ENCODE measurements around the gene IER3.

The IER3 gene

GRCh38 chr6:30741789-30742315 lies 2.5 kb downstream of the IER3 start:
- H2BK12ac ChIP-seq (ENCODE audit: low read length in 2 of 2) = peak overlapping the region in 1 of 2 experiments; percentile 92
- peaks cover 14% of the 10 kb centered on the region for H3K79me1 ChIP-seq (replicated peaks; ENCODE audit: low read length, poor library complexity, severe bottlenecking)
- peak overlapping the region; percentile 76 to 88 for H3K4me3 ChIP-seq (ENCODE audit: insufficient read depth in 1 of 2, low read depth in 1 of 2, low read length in 2 of 2)
- peak overlapping the region; percentile 13 to 97 for H3K4ac ChIP-seq (ENCODE audit: low read depth in 1 of 2, low read length in 2 of 2)
- H2BK5ac ChIP-seq (ENCODE audit: low read depth, low read length, poor library complexity, severe bottlenecking) = peak overlapping the region; percentile 45
- peak overlapping the region; percentile 81 for H4K91ac ChIP-seq (ENCODE audit: low read length)
- H4K8ac ChIP-seq (ENCODE audit: low read length) = peak overlapping the region; percentile 69
- no peaks in the 10 kb centered on the region for H3K27me3 ChIP-seq (ENCODE audit: control insufficient read depth in 1 of 2, insufficient read depth in 1 of 2, low read length in 2 of 2)
- H3K4me2 ChIP-seq (ENCODE audit: low read length, poor library complexity, severe bottlenecking) = peak overlapping the region; percentile 30
- H3K4me1 ChIP-seq (ENCODE audit: control insufficient read depth, insufficient read depth, low read depth, low read length) = peaks cover 24% of the 10 kb centered on the region
- peak overlapping the region; percentile 80 for H3K27ac ChIP-seq (ENCODE audit: low read length, poor library complexity, severe bottlenecking)
- H3K9me3 ChIP-seq (ENCODE audit: control insufficient read depth, low read length) = no peaks in the 10 kb centered on the region
- H3K9ac ChIP-seq (ENCODE audit: low read length) = peak overlapping the region; percentile 97
- H3K14ac ChIP-seq (ENCODE audit: low read length in 2 of 2) = peak overlapping the region in 1 of 2 experiments; percentile 84
- no peak overlapping the region for H2AFZ ChIP-seq (ENCODE audit: low read depth, low read length)
- peaks cover 25 to 53% of the 10 kb centered on the region in 2 experiments for H3K36me3 ChIP-seq (ENCODE audit: control insufficient read depth in 1 of 2, insufficient read depth in 2 of 2, low read depth in 1 of 2, low read length in 2 of 2)
- H2BK120ac ChIP-seq (ENCODE audit: low read depth, low read length) = no peak overlapping the region
- peak overlapping the region; percentile 83 to 92 for H3K18ac ChIP-seq (ENCODE audit: low read depth in 1 of 2, low read length in 2 of 2)
- no peak overlapping the region for H2BK15ac ChIP-seq (ENCODE audit: low read depth, poor library complexity, severe bottlenecking)
- WGBS = 18% methylated on average over 13 of the region's 13 CpGs
- peak overlapping the region in 1 of 2 experiments; percentile 16 for H3K23ac ChIP-seq (ENCODE audit: low read length in 2 of 2)
- peak overlapping the region; percentile 47 for H2AK5ac ChIP-seq (ENCODE audit: low read length, severe bottlenecking)
- DNase-seq = no peak

- Histone ChIP-seq H2AFZ (ENCODE audit: low read depth, low read length) (no peak overlapping the region), H3K4me3 (ENCODE audit: insufficient read depth in 1 of 2, low read depth in 1 of 2, low read length in 2 of 2) (peak overlapping the region in 1 of 2 experiments; percentile 88), H2BK120ac (ENCODE audit: low read depth, low read length) (peak overlapping the region; percentile 21), H2AK5ac (ENCODE audit: low read length, severe bottlenecking) (no peak overlapping the region), H4K91ac (ENCODE audit: low read length) (peak overlapping the region; percentile 81), H2BK5ac (ENCODE audit: low read depth, low read length, poor library complexity, severe bottlenecking) (no peak overlapping the region), H3K9ac (ENCODE audit: low read length) (peak overlapping the region; percentile 97), H3K4me1 (ENCODE audit: control insufficient read depth, insufficient read depth, low read depth, low read length) (peaks cover 22% of the 10 kb centered on the region), H4K8ac (ENCODE audit: low read length) (no peak overlapping the region), H3K9me3 (ENCODE audit: control insufficient read depth, low read length) (no peaks in the 10 kb centered on the region), H3K4ac (ENCODE audit: low read depth in 1 of 2, low read length in 2 of 2) (peak overlapping the region; percentile 13 to 97), H2BK15ac (ENCODE audit: low read depth, poor library complexity, severe bottlenecking) (no peak overlapping the region), H3K14ac (ENCODE audit: low read length in 2 of 2) (peak overlapping the region in 1 of 2 experiments; percentile 84), H3K36me3 (ENCODE audit: control insufficient read depth in 1 of 2, insufficient read depth in 2 of 2, low read depth in 1 of 2, low read length in 2 of 2) (peaks cover 28 to 56% of the 10 kb centered on the region in 2 experiments), H3K23ac (ENCODE audit: low read length in 2 of 2) (peak overlapping the region in 1 of 2 experiments; percentile 16), H3K79me1 (replicated peaks; ENCODE audit: low read length, poor library complexity, severe bottlenecking) (peaks cover 15% of the 10 kb centered on the region), H2BK12ac (ENCODE audit: low read length in 2 of 2) (peak overlapping the region in 1 of 2 experiments; percentile 92), H3K18ac (ENCODE audit: low read depth in 1 of 2, low read length in 2 of 2) (peak overlapping the region in 1 of 2 experiments; percentile 92), H3K27ac (ENCODE audit: low read length, poor library complexity, severe bottlenecking) (peak overlapping the region; percentile 80), H3K27me3 (ENCODE audit: control insufficient read depth in 1 of 2, insufficient read depth in 1 of 2, low read length in 2 of 2) (no peaks in the 10 kb centered on the region), H3K4me2 (ENCODE audit: low read length, poor library complexity, severe bottlenecking) (peak overlapping the region; percentile 8)
- DNase-seq = peak; percentile 69
- WGBS = 93% methylated on average over 8 of the region's 8 CpGs
These were observed 3.1 kb downstream of the IER3 start for GRCh38 chr6:30741063-30741779.

GRCh38 chr6:30740540-30740870 lies 3.8 kb downstream of the IER3 start:
- H2BK15ac ChIP-seq (ENCODE audit: low read depth, poor library complexity, severe bottlenecking) = no peak overlapping the region

GRCh38 chr6:30738532-30738931 lies 5.8 kb downstream of the IER3 start:
- Histone ChIP-seq H2AK5ac (ENCODE audit: low read length, severe bottlenecking) (no peak overlapping the region), H2AFZ (ENCODE audit: low read depth, low read length) (no peak overlapping the region), H3K14ac (ENCODE audit: low read length in 2 of 2) (no peak overlapping the region), H2BK120ac (ENCODE audit: low read depth, low read length) (no peak overlapping the region), H3K4me1 (ENCODE audit: control insufficient read depth, insufficient read depth, low read depth, low read length) (peaks cover 19% of the 10 kb centered on the region), H4K91ac (ENCODE audit: low read length) (no peak overlapping the region), H3K27me3 (ENCODE audit: control insufficient read depth in 1 of 2, insufficient read depth in 1 of 2, low read length in 2 of 2) (no peaks in the 10 kb centered on the region), H4K8ac (ENCODE audit: low read length) (no peak overlapping the region), H3K36me3 (ENCODE audit: control insufficient read depth in 1 of 2, insufficient read depth in 2 of 2, low read depth in 1 of 2, low read length in 2 of 2) (peaks cover 42 to 81% of the 10 kb centered on the region in 2 experiments), H3K4me3 (ENCODE audit: insufficient read depth in 1 of 2, low read depth in 1 of 2, low read length in 2 of 2) (no peak overlapping the region), H3K4me2 (ENCODE audit: low read length, poor library complexity, severe bottlenecking) (no peak overlapping the region), H3K9ac (ENCODE audit: low read length) (peak overlapping the region; percentile 29), H2BK15ac (ENCODE audit: low read depth, poor library complexity, severe bottlenecking) (no peak overlapping the region), H2BK5ac (ENCODE audit: low read depth, low read length, poor library complexity, severe bottlenecking) (no peak overlapping the region), H3K18ac (ENCODE audit: low read depth in 1 of 2, low read length in 2 of 2) (no peak overlapping the region), H3K27ac (ENCODE audit: low read length, poor library complexity, severe bottlenecking) (no peak overlapping the region), H3K79me1 (replicated peaks; ENCODE audit: low read length, poor library complexity, severe bottlenecking) (peaks cover 24% of the 10 kb centered on the region), H3K23ac (ENCODE audit: low read length in 2 of 2) (no peak overlapping the region), H3K4ac (ENCODE audit: low read depth in 1 of 2, low read length in 2 of 2) (no peak overlapping the region), H2BK12ac (ENCODE audit: low read length in 2 of 2) (no peak overlapping the region), H3K9me3 (ENCODE audit: control insufficient read depth, low read length) (no peaks in the 10 kb centered on the region)
- WGBS = 97% methylated on average over 5 of the region's 6 CpGs
- no peak for DNase-seq

More at GRCh38 chr6:30740540-30740870, 3.8 kb downstream of the IER3 start:
- peak overlapping the region; percentile 97 for H3K9ac ChIP-seq (ENCODE audit: low read length)
- no peaks in the 10 kb centered on the region for H3K27me3 ChIP-seq (ENCODE audit: control insufficient read depth in 1 of 2, insufficient read depth in 1 of 2, low read length in 2 of 2)
- H2BK12ac ChIP-seq (ENCODE audit: low read length in 2 of 2) = no peak overlapping the region
- WGBS = 96% methylated on average over 2 of the region's 2 CpGs
- no peak overlapping the region for H2AFZ ChIP-seq (ENCODE audit: low read depth, low read length)
- peaks cover 17% of the 10 kb centered on the region for H3K79me1 ChIP-seq (replicated peaks; ENCODE audit: low read length, poor library complexity, severe bottlenecking)
- peak; percentile 54 for DNase-seq
- peak overlapping the region; percentile 80 for H2AK5ac ChIP-seq (ENCODE audit: low read length, severe bottlenecking)
- H4K8ac ChIP-seq (ENCODE audit: low read length) = no peak overlapping the region
- H4K91ac ChIP-seq (ENCODE audit: low read length) = peak overlapping the region; percentile 80
- peak overlapping the region; percentile 80 for H3K27ac ChIP-seq (ENCODE audit: low read length, poor library complexity, severe bottlenecking)
- no peak overlapping the region for H3K4me2 ChIP-seq (ENCODE audit: low read length, poor library complexity, severe bottlenecking)
- H3K4me3 ChIP-seq (ENCODE audit: insufficient read depth in 1 of 2, low read depth in 1 of 2, low read length in 2 of 2) = no peak overlapping the region
- peak overlapping the region; percentile 54 for H2BK5ac ChIP-seq (ENCODE audit: low read depth, low read length, poor library complexity, severe bottlenecking)
- no peak overlapping the region for H3K14ac ChIP-seq (ENCODE audit: low read length in 2 of 2)
- H3K9me3 ChIP-seq (ENCODE audit: control insufficient read depth, low read length) = no peaks in the 10 kb centered on the region
- H2BK120ac ChIP-seq (ENCODE audit: low read depth, low read length) = no peak overlapping the region
- no peak overlapping the region for H3K23ac ChIP-seq (ENCODE audit: low read length in 2 of 2)
- H3K4ac ChIP-seq (ENCODE audit: low read depth in 1 of 2, low read length in 2 of 2) = no peak overlapping the region
- H3K36me3 ChIP-seq (ENCODE audit: control insufficient read depth in 1 of 2, insufficient read depth in 2 of 2, low read depth in 1 of 2, low read length in 2 of 2) = peaks cover 34 to 63% of the 10 kb centered on the region in 2 experiments
- peaks cover 22% of the 10 kb centered on the region for H3K4me1 ChIP-seq (ENCODE audit: control insufficient read depth, insufficient read depth, low read depth, low read length)
- no peak overlapping the region for H3K18ac ChIP-seq (ENCODE audit: low read depth in 1 of 2, low read length in 2 of 2)

Data from mesenchymal stem cell (in vitro differentiated cells and primary cell).